ENCODE results near the gene IL11RA. TPM values are rescaled to one million over a fixed set of nuclear protein-coding genes. Genes with fewer than 3 reads are reported as not detected.
"Not testable (repeated sequence)": the region's sequence is repeated elsewhere in the genome, so short reads cannot be mapped to it uniquely, and the experiment has no call there.

The IL11RA gene
- total RNA-seq, 1 donor from 2014 or later = 37.0 TPM

- DNase-seq (ENCODE audit: low spot score) = no peak
Measured at GRCh38 chr9:34629491-34629808, 22.5 kb upstream of the IL11RA start.

GRCh38 chr9:34630402-34631154 lies 21.4 kb upstream of the IL11RA start:
- no peak for DNase-seq (ENCODE audit: low spot score)

- no peak for DNase-seq (ENCODE audit: low spot score)
Measured at GRCh38 chr9:34633166-34633565, 18.8 kb upstream of the IL11RA start.

- peak; percentile 61 for DNase-seq (ENCODE audit: low spot score)
Measured at GRCh38 chr9:34633851-34634550, 18.0 kb upstream of the IL11RA start.

- no peak for DNase-seq (ENCODE audit: low spot score)
Measured at GRCh38 chr9:34634551-34635248, 17.3 kb upstream of the IL11RA start.

- DNase-seq (ENCODE audit: low spot score) = no peak
Measured at GRCh38 chr9:34635556-34635955, 16.4 kb upstream of the IL11RA start.

- no peak for DNase-seq (ENCODE audit: low spot score)
Measured at GRCh38 chr9:34636791-34637355, 15.1 kb upstream of the IL11RA start.

GRCh38 chr9:34637356-34638137 lies 14.4 kb upstream of the IL11RA start, which contains the start of gene SIGMAR1:
Gene SIGMAR1, minus strand, starts transcription at chr9:34637787. Its CDS starts 90 bp downstream, at chr9:34637697.
- peak; percentile 94 for DNase-seq (ENCODE audit: low spot score)

GRCh38 chr9:34638138-34638445 lies 13.9 kb upstream of the IL11RA start:
- no peak for DNase-seq (ENCODE audit: low spot score)

- DNase-seq (ENCODE audit: low spot score) = not testable (repeated sequence)
Measured at GRCh38 chr9:34639322-34639721, 12.7 kb upstream of the IL11RA start.

- DNase-seq (ENCODE audit: low spot score) = no peak
Measured at GRCh38 chr9:34642679-34643078, 9.3 kb upstream of the IL11RA start.

- DNase-seq (ENCODE audit: low spot score) = no peak
Measured at GRCh38 chr9:34644766-34645314, 7.1 kb upstream of the IL11RA start.

- DNase-seq (ENCODE audit: low spot score) = peak; percentile 95
Measured at GRCh38 chr9:34646211-34647083, 5.5 kb upstream of the IL11RA start, which contains the start of gene GALT. Gene GALT, plus strand, starts transcription at chr9:34646675. Its CDS starts 30 bp downstream, at chr9:34646705.

GRCh38 chr9:34647084-34647403 lies 4.9 kb upstream of the IL11RA start:
- no peak for DNase-seq (ENCODE audit: low spot score)

- DNase-seq (ENCODE audit: low spot score) = peak; percentile 21
Measured at GRCh38 chr9:34647651-34648050, 4.3 kb upstream of the IL11RA start.

- no peak for DNase-seq (ENCODE audit: low spot score)
Measured at GRCh38 chr9:34648673-34649072, 3.3 kb upstream of the IL11RA start.

- DNase-seq (ENCODE audit: low spot score) = no peak
Measured at GRCh38 chr9:34650816-34651215, 1.2 kb upstream of the IL11RA start.

GRCh38 chr9:34651321-34651720 lies 664 bp upstream of the IL11RA start:
- peak; percentile 37 for DNase-seq (ENCODE audit: low spot score)

GRCh38 chr9:34652602-34653000 lies 616 bp downstream of the IL11RA start:
- DNase-seq (ENCODE audit: low spot score) = no peak
